Uterus (tissue), 2 donors: ENCODE data around the gene PRKG1.

Experiments used
- POLR2A ChIP-seq, 2 donors: fragments of 450-650 bp; IDR thresholded peaks; one replicate each; pipeline ENCODE4 v1.6.1; 2016; ENCODE audit warnings: antibody characterized with exemption in 2 of 2, mild to moderate bottlenecking in 1 of 2, moderate library complexity in 1 of 2
- TF ChIP-seq, protein P1 (sequence below), 4 experiments: fragments of 200-600 bp in 2 of 4; fragments of 450-650 bp in 2 of 4; sonication (generic) in 2 of 4; IDR thresholded peaks; one replicate each; pipeline ENCODE4 v1.5.1; 2016 to 2019; ENCODE audit warnings: antibody characterized with exemption in 4 of 4, mild to moderate bottlenecking in 2 of 4, moderate library complexity in 1 of 4

DNA sequence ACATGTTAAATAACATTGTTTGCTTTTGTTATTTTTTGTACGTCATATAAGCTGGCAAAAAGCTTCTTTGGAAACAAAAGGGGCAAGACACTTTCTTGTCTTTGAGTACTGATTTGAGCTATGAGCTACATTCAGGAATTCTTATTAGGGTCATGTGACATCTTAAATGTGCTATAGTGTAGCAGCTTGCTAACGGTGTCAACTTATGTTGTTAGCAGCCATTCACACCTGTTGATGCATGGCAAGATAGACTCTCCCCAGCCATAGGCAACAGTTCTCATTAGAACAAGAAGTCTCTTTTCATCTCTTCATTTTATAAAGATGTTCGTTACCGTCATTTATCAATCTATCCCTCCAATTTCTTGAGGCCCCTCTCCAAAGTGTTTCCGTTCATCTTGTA lies 411.4 kb downstream of the PRKG1 start:
- no peak for TF ChIP-seq POLR2A (IDR thresholded peaks at IDR 0.05)
- TF ChIP-seq, protein P1, sequence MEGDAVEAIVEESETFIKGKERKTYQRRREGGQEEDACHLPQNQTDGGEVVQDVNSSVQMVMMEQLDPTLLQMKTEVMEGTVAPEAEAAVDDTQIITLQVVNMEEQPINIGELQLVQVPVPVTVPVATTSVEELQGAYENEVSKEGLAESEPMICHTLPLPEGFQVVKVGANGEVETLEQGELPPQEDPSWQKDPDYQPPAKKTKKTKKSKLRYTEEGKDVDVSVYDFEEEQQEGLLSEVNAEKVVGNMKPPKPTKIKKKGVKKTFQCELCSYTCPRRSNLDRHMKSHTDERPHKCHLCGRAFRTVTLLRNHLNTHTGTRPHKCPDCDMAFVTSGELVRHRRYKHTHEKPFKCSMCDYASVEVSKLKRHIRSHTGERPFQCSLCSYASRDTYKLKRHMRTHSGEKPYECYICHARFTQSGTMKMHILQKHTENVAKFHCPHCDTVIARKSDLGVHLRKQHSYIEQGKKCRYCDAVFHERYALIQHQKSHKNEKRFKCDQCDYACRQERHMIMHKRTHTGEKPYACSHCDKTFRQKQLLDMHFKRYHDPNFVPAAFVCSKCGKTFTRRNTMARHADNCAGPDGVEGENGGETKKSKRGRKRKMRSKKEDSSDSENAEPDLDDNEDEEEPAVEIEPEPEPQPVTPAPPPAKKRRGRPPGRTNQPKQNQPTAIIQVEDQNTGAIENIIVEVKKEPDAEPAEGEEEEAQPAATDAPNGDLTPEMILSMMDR (IDR thresholded peaks at IDR 0.05) = no peak
